AG04450 (cell line): ENCODE data around the gene TNFSF4. TPM values are rescaled to one million over a fixed set of nuclear protein-coding genes. Genes with fewer than 3 reads are reported as not detected.

Source experiments
- CTCF ChIA-PET: fragments of 300-600, 350-600 bp; formaldehyde crosslinking; extraction: SDS; loops from one replicate; lab custom pipeline; 2022; ENCODE audit warnings: antibody characterized with exemption, inconsistent platforms; lab: Charles Lee
- POLR2A ChIA-PET: fragments of 350-600 bp; formaldehyde crosslinking; extraction: SDS; loops from one replicate; lab custom pipeline; 2021; ENCODE audit warnings: antibody characterized with exemption, inconsistent platforms; lab: Yijun Ruan, JAX
- DNase-seq: peaks from one replicate; pipeline ENCODE4 v3.0.0-alpha.2; 2011; ENCODE audit warnings: low read depth, low spot score
- H3K27ac ChIP-seq: one replicate; pipeline ENCODE4 v1.5.1; 2012; ENCODE audit warnings: low read depth, low read length, control low read depth
- H3K27me3 ChIP-seq: one replicate; pipeline ENCODE4 v1.6.0; 2012; ENCODE audit warnings: low read length; ENCODE audit not compliant: control insufficient read depth, insufficient read depth
- H3K4me3 ChIP-seq: 2 replicates; pipeline ENCODE4 v1.5.1; 2011; ENCODE audit warnings: mild to moderate bottlenecking, low read depth, low read length, control low read depth
- H3K9me3 ChIP-seq: 2 replicates; pipeline ENCODE4 v1.5.1; 2012; ENCODE audit warnings: low read length; ENCODE audit not compliant: control insufficient read depth, insufficient read depth
- CTCF ChIP-seq: IDR thresholded peaks from 2 replicates; pipeline ENCODE4 v1.5.1; 2011; ENCODE audit warnings: low read depth, low read length, control low read depth, inconsistent platforms
- polyA plus RNA-seq: library from polyadenylated mRNA; depleted of rRNA; stranded (reverse); fragments of >200 nt; gene quantifications from 2 replicates; pipeline ENCODE4 v1.2.3, GENCODE V29; 2011

Gene TNFSF4
- polyA plus RNA-seq, 1 experiment: 28.5 TPM

- POLR2A ChIA-PET: interaction anchor here (0.6 kb wide), 1 partner anchor 39 kb away, joined by 9 read pairs; no protein-coding TSS in a partner anchor
- no peak for TF ChIP-seq CTCF
- no peak for DNase-seq
- CTCF ChIA-PET: no interaction called here
- Histone ChIP-seq H3K27ac (no peak overlapping the region), H3K27me3 (no peaks in the 10 kb centered on the region), H3K4me3 (no peak overlapping the region), H3K9me3 (no peaks in the 10 kb centered on the region)
These were observed 19.4 kb downstream of the TNFSF4 start for GRCh38 chr1:173187671-173188237.

DNA sequence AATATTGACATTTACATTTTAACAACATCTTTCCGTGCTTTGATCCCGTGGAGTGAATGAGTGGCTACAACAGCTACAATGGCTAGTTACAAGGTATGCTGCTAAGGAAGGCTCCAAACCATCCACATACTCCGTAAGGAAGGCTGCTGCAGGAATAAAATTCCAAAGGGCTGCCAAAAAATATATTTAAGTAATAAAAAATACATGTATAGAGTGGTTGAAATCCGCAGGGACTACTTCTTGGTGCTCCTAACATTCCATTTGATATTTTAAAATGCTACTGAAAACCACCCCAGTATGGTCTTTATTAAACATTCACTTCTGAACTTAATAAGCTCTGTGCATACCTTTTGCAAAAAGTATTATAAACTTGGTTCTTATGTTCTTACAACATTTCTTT, 25.3 kb downstream of the TNFSF4 start:
- Histone ChIP-seq H3K27ac (no peak overlapping the region), H3K9me3 (peaks cover 3% of the 10 kb centered on the region), H3K27me3 (no peaks in the 10 kb centered on the region), H3K4me3 (no peak overlapping the region)
- CTCF ChIA-PET: interaction anchor here (0.8 to 1.0 kb wide), 2 partner anchors 20 to 59 kb away, joined by 3 read pairs; no protein-coding TSS in a partner anchor
- DNase-seq: no peak
- no peak for TF ChIP-seq CTCF
- POLR2A ChIA-PET: no interaction called here

GRCh38 chr1:173176246-173176645, 30.9 kb downstream of the TNFSF4 start:
- H3K27me3 ChIP-seq: no peaks in the 10 kb centered on the region
- no peak overlapping the region for H3K4me3 ChIP-seq
- TF ChIP-seq CTCF: no peak
- CTCF ChIA-PET: interaction anchor here (1.2 kb wide), 1 partner anchor 26 kb away, joined by 3 read pairs; no protein-coding TSS in a partner anchor
- peaks cover 22% of the 10 kb centered on the region for H3K9me3 ChIP-seq
- no peak for DNase-seq
- H3K27ac ChIP-seq: no peak overlapping the region
- POLR2A ChIA-PET: interaction anchor here (0.6 kb wide), 1 partner anchor 243 kb away, joined by 3 read pairs; no protein-coding TSS in a partner anchor

- Histone ChIP-seq H3K4me3 (no peak overlapping the region), H3K9me3 (peaks cover 22% of the 10 kb centered on the region), H3K27me3 (no peaks in the 10 kb centered on the region), H3K27ac (no peak overlapping the region)
- ChIA-PET CTCF (interaction anchor here (1.2 kb wide), 1 partner anchor 26 kb away, joined by 3 read pairs; no protein-coding TSS in a partner anchor), POLR2A (interaction anchor here (0.6 kb wide), 1 partner anchor 242 kb away, joined by 3 read pairs; no protein-coding TSS in a partner anchor)
- no peak for TF ChIP-seq CTCF
- no peak for DNase-seq
These were observed 31.5 kb downstream of the TNFSF4 start for GRCh38 chr1:173175514-173176145.

DNA sequence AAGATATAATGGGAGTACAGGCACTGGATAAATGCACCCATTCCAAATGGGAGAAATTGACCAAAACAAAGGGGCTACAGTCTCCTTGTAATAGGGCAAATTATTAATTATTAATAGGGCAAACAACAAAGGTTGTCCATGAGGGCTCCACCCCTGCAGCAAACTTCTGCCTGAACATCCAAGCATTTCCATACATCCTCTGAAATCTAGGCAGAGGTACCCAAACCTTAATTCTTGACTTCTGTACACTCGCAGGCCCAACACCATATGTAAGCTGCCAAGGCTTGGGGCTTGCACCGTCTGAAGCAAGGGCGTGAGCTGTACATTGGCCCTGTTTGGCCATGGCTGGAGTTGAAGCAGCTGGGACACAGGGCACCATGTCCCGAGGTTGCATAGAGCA, 33.7 kb downstream of the TNFSF4 start:
- ChIA-PET CTCF (no interaction called here), POLR2A (no interaction called here)
- Histone ChIP-seq H3K27ac (no peak overlapping the region), H3K27me3 (no peaks in the 10 kb centered on the region), H3K4me3 (no peak overlapping the region), H3K9me3 (peaks cover 22% of the 10 kb centered on the region)
- TF ChIP-seq CTCF: no peak
- no peak for DNase-seq
